ENCODE measurements around the gene CDIP1. TPM values are rescaled to one million over a fixed set of nuclear protein-coding genes. Genes with fewer than 3 reads are reported as not detected.

CDIP1 gene
- total and polyA plus RNA-seq, 2 experiments from 2014 or later = 39.2 to 57.6 TPM

DNA sequence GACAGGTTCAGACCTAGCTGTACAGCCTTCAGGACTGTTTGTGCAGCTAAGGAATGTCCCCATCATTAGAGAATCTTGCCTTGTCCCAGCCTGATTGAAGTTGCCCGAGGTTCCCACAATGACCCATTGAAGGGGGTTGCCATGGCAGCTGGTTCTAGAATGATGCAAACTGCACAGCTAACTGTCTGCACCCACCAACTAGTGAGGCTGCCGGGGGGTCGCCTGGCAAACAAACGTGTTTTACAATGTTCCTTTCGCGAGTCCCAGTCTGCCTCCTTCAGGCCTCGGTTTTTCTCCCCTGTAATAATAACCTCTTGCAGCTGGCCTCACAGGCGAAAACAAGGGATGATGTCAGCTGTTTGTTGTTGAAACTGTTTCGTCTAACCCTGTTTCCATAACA is 23.0 kb upstream of the CDIP1 start:
- H3K4me1 ChIP-seq (ENCODE audit: insufficient read depth) = no peaks in the 10 kb centered on the region
- no peaks in the 10 kb centered on the region for H4K20me1 ChIP-seq (replicated peaks; ENCODE audit: insufficient read depth)
- Mint-ChIP-seq H3K36me3 (ENCODE audit: low read depth) (no peaks in the 10 kb centered on the region), H3K27me3 (ENCODE audit: insufficient read depth, low read depth, poor library complexity) (peaks cover 3% of the 10 kb centered on the region), H3K9me3 (no peaks in the 10 kb centered on the region; the same call in 2 of the 3 replicates), H3K27ac (no peak overlapping the region), H3K4me3 (no peak overlapping the region), H3K4me1 (peaks cover 4% of the 10 kb centered on the region; the same call in 1 of the 3 replicates)
- no peak overlapping the region for H3K4me2 ChIP-seq
- no peak for DNase-seq (ENCODE audit: low spot score)
- no peaks in the 10 kb centered on the region for H3F3A ChIP-seq (replicated peaks; ENCODE audit: low read depth)
- no peak overlapping the region for H3K27ac ChIP-seq (ENCODE audit: low read depth)
- no peak overlapping the region for H2AFZ ChIP-seq
- H3K79me2 ChIP-seq (replicated peaks; ENCODE audit: insufficient read depth) = no peaks in the 10 kb centered on the region
- no peaks in the 10 kb centered on the region for H3K36me3 ChIP-seq (ENCODE audit: insufficient read depth)
- ATAC-seq = no peak; the same call in 2 of the 3 replicates
- H3K27me3 ChIP-seq (ENCODE audit: insufficient read depth) = no peaks in the 10 kb centered on the region
- TF ChIP-seq ZNF331 (CRISPR knock-in tag; IDR thresholded peaks at IDR 0.05; ENCODE audit: low read depth) (no peak), ZNF114 (CRISPR knock-in tag; IDR thresholded peaks at IDR 0.05) (no peak), NANOG (IDR thresholded peaks at IDR 0.05; ENCODE audit: borderline replicate concordance) (no peak), CREB1 (CRISPR knock-in tag; IDR thresholded peaks at IDR 0.05; ENCODE audit: low read depth) (no peak), STAT1 (IDR thresholded peaks at IDR 0.05; ENCODE audit: unreplicated experiment) (no peak), JUNB (IDR thresholded peaks at IDR 0.05; ENCODE audit: unreplicated experiment) (no peak), EZH2phosphoT487 (IDR thresholded peaks at IDR 0.05; ENCODE audit: unreplicated experiment) (no peak), POLR2AphosphoS5 (IDR thresholded peaks at IDR 0.05; ENCODE audit: low read depth) (no peak), EZH2 (IDR thresholded peaks at IDR 0.05; ENCODE audit: low read depth, unreplicated experiment) (no peak)
- TF ChIP-seq, protein P1, sequence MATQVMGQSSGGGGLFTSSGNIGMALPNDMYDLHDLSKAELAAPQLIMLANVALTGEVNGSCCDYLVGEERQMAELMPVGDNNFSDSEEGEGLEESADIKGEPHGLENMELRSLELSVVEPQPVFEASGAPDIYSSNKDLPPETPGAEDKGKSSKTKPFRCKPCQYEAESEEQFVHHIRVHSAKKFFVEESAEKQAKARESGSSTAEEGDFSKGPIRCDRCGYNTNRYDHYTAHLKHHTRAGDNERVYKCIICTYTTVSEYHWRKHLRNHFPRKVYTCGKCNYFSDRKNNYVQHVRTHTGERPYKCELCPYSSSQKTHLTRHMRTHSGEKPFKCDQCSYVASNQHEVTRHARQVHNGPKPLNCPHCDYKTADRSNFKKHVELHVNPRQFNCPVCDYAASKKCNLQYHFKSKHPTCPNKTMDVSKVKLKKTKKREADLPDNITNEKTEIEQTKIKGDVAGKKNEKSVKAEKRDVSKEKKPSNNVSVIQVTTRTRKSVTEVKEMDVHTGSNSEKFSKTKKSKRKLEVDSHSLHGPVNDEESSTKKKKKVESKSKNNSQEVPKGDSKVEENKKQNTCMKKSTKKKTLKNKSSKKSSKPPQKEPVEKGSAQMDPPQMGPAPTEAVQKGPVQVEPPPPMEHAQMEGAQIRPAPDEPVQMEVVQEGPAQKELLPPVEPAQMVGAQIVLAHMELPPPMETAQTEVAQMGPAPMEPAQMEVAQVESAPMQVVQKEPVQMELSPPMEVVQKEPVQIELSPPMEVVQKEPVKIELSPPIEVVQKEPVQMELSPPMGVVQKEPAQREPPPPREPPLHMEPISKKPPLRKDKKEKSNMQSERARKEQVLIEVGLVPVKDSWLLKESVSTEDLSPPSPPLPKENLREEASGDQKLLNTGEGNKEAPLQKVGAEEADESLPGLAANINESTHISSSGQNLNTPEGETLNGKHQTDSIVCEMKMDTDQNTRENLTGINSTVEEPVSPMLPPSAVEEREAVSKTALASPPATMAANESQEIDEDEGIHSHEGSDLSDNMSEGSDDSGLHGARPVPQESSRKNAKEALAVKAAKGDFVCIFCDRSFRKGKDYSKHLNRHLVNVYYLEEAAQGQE (IDR thresholded peaks at IDR 0.05; ENCODE audit: unreplicated experiment) = no peak
- TF ChIP-seq, protein P2, sequence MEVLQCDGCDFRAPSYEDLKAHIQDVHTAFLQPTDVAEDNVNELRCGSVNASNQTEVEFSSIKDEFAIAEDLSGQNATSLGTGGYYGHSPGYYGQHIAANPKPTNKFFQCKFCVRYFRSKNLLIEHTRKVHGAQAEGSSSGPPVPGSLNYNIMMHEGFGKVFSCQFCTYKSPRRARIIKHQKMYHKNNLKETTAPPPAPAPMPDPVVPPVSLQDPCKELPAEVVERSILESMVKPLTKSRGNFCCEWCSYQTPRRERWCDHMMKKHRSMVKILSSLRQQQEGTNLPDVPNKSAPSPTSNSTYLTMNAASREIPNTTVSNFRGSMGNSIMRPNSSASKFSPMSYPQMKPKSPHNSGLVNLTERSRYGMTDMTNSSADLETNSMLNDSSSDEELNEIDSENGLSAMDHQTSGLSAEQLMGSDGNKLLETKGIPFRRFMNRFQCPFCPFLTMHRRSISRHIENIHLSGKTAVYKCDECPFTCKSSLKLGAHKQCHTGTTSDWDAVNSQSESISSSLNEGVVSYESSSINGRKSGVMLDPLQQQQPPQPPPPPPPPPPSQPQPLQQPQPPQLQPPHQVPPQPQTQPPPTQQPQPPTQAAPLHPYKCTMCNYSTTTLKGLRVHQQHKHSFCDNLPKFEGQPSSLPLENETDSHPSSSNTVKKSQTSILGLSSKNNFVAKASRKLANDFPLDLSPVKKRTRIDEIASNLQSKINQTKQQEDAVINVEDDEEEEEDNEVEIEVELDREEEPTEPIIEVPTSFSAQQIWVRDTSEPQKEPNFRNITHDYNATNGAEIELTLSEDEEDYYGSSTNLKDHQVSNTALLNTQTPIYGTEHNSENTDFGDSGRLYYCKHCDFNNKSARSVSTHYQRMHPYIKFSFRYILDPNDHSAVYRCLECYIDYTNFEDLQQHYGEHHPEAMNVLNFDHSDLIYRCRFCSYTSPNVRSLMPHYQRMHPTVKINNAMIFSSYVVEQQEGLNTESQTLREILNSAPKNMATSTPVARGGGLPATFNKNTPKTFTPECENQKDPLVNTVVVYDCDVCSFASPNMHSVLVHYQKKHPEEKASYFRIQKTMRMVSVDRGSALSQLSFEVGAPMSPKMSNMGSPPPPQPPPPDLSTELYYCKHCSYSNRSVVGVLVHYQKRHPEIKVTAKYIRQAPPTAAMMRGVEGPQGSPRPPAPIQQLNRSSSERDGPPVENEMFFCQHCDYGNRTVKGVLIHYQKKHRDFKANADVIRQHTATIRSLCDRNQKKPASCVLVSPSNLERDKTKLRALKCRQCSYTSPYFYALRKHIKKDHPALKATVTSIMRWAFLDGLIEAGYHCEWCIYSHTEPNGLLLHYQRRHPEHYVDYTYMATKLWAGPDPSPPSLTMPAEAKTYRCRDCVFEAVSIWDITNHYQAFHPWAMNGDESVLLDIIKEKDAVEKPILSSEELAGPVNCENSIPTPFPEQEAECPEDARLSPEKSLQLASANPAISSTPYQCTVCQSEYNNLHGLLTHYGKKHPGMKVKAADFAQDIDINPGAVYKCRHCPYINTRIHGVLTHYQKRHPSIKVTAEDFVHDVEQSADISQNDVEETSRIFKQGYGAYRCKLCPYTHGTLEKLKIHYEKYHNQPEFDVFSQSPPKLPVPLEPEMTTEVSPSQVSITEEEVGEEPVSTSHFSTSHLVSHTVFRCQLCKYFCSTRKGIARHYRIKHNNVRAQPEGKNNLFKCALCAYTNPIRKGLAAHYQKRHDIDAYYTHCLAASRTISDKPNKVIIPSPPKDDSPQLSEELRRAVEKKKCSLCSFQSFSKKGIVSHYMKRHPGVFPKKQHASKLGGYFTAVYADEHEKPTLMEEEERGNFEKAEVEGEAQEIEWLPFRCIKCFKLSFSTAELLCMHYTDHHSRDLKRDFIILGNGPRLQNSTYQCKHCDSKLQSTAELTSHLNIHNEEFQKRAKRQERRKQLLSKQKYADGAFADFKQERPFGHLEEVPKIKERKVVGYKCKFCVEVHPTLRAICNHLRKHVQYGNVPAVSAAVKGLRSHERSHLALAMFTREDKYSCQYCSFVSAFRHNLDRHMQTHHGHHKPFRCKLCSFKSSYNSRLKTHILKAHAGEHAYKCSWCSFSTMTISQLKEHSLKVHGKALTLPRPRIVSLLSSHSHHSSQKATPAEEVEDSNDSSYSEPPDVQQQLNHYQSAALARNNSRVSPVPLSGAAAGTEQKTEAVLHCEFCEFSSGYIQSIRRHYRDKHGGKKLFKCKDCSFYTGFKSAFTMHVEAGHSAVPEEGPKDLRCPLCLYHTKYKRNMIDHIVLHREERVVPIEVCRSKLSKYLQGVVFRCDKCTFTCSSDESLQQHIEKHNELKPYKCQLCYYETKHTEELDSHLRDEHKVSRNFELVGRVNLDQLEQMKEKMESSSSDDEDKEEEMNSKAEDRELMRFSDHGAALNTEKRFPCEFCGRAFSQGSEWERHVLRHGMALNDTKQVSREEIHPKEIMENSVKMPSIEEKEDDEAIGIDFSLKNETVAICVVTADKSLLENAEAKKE (CRISPR knock-in tag; IDR thresholded peaks at IDR 0.05) = no peak
- TF ChIP-seq, protein P3, sequence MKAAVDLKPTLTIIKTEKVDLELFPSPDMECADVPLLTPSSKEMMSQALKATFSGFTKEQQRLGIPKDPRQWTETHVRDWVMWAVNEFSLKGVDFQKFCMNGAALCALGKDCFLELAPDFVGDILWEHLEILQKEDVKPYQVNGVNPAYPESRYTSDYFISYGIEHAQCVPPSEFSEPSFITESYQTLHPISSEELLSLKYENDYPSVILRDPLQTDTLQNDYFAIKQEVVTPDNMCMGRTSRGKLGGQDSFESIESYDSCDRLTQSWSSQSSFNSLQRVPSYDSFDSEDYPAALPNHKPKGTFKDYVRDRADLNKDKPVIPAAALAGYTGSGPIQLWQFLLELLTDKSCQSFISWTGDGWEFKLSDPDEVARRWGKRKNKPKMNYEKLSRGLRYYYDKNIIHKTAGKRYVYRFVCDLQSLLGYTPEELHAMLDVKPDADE (IDR thresholded peaks at IDR 0.05) = no peak
- TF ChIP-seq, protein P4, sequence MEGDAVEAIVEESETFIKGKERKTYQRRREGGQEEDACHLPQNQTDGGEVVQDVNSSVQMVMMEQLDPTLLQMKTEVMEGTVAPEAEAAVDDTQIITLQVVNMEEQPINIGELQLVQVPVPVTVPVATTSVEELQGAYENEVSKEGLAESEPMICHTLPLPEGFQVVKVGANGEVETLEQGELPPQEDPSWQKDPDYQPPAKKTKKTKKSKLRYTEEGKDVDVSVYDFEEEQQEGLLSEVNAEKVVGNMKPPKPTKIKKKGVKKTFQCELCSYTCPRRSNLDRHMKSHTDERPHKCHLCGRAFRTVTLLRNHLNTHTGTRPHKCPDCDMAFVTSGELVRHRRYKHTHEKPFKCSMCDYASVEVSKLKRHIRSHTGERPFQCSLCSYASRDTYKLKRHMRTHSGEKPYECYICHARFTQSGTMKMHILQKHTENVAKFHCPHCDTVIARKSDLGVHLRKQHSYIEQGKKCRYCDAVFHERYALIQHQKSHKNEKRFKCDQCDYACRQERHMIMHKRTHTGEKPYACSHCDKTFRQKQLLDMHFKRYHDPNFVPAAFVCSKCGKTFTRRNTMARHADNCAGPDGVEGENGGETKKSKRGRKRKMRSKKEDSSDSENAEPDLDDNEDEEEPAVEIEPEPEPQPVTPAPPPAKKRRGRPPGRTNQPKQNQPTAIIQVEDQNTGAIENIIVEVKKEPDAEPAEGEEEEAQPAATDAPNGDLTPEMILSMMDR (conservative IDR thresholded peaks at IDR 0.05; ENCODE audit: low read depth in 2 of 2) = no peak
- no peaks in the 10 kb centered on the region for H3K9me2 ChIP-seq (ENCODE audit: insufficient read depth)
- no peak overlapping the region for H3K4me3 ChIP-seq
